ENCODE measurements around the gene DSTN. TPM values are rescaled to one million over a fixed set of nuclear protein-coding genes. Genes with fewer than 3 reads are reported as not detected.

DSTN gene
- total RNA-seq, 4 donors from 2014 or later: 1,820 to 3,515 (median 2,996) TPM

- Histone ChIP-seq H3K4me1 (peaks cover 3 to 100% (median 36%) of the 10 kb centered on the region in 3 donors), H3K9me3 (no peaks in the 10 kb centered on the region), H3K27ac (peak overlapping the region; percentile 13 to 75 (median 69)), H3K36me3 (peaks cover 0 to 39% of the 10 kb centered on the region in 2 donors), H3K4me3 (no peak overlapping the region), H3K27me3 (no peaks in the 10 kb centered on the region)
- TF ChIP-seq POLR2AphosphoS5 (IDR thresholded peaks at IDR 0.05): no peak
- TF ChIP-seq, protein P1, sequence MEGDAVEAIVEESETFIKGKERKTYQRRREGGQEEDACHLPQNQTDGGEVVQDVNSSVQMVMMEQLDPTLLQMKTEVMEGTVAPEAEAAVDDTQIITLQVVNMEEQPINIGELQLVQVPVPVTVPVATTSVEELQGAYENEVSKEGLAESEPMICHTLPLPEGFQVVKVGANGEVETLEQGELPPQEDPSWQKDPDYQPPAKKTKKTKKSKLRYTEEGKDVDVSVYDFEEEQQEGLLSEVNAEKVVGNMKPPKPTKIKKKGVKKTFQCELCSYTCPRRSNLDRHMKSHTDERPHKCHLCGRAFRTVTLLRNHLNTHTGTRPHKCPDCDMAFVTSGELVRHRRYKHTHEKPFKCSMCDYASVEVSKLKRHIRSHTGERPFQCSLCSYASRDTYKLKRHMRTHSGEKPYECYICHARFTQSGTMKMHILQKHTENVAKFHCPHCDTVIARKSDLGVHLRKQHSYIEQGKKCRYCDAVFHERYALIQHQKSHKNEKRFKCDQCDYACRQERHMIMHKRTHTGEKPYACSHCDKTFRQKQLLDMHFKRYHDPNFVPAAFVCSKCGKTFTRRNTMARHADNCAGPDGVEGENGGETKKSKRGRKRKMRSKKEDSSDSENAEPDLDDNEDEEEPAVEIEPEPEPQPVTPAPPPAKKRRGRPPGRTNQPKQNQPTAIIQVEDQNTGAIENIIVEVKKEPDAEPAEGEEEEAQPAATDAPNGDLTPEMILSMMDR (IDR thresholded peaks at IDR 0.05): no peak
- TF ChIP-seq EP300 (IDR thresholded peaks at IDR 0.05): no peak
- TF ChIP-seq POLR2A (IDR thresholded peaks at IDR 0.05): no peak
- ATAC-seq: no peak
- 0 to 22% methylated on average over 1 to 6 of the region's 10 CpGs for WGBS, 2 donors (ENCODE audit: low coverage in 1 of 2)
Observed at GRCh38 chr20:17643531-17644188, 73.8 kb downstream of the DSTN start.

GRCh38 chr20:17644451-17644850, 74.6 kb downstream of the DSTN start:
- Histone ChIP-seq H3K27me3 (no peaks in the 10 kb centered on the region), H3K36me3 (peaks cover 0 to 32% of the 10 kb centered on the region in 2 donors), H3K9me3 (no peaks in the 10 kb centered on the region), H3K4me1 (peaks cover 3 to 100% (median 41%) of the 10 kb centered on the region in 3 donors), H3K27ac (peak overlapping the region in 3 of 4 donors; percentile 69 to 75 (median 69)), H3K4me3 (no peak overlapping the region)
- peak; percentile 26 for ATAC-seq
- WGBS, 2 donors (ENCODE audit: low coverage in 1 of 2): 35 to 38% methylated on average over 6 to 9 of the region's 13 CpGs
- TF ChIP-seq, protein P1 (IDR thresholded peaks at IDR 0.05): no peak
- peak; percentile 16 for TF ChIP-seq POLR2AphosphoS5 (IDR thresholded peaks at IDR 0.05)
- no peak for TF ChIP-seq EP300 (IDR thresholded peaks at IDR 0.05)
- TF ChIP-seq POLR2A (IDR thresholded peaks at IDR 0.05): no peak

DNA sequence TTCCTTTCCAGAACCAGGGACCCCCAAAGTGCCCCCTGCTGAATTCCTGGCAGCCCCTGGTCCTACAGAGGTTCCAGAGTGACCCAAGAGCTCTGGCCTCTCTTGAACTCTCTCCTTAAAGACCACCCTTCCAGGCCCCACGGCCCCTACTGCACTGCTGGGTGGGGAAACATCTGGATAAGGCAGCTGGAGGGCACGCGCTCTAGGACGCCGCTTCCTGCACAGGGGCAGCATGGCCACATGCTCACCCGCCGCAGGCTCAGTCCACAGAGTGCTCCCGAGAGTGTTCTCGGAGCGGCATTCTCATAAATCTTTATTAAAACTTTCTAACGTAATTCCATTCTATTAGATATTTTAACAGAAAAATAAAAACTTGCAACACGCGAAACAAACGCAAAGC, 75.1 kb downstream of the DSTN start:
- no peaks in the 10 kb centered on the region for H3K9me3 ChIP-seq
- no peak for ATAC-seq
- peaks cover 3 to 100% (median 45%) of the 10 kb centered on the region in 3 donors for H3K4me1 ChIP-seq
- no peaks in the 10 kb centered on the region for H3K27me3 ChIP-seq
- 86 to 98% methylated on average over 3 to 6 of the region's 14 CpGs for WGBS, 2 donors (ENCODE audit: low coverage in 1 of 2)
- H3K27ac ChIP-seq: peak overlapping the region in 3 of 4 donors; percentile 69 to 75 (median 69)
- no peak for TF ChIP-seq POLR2A (IDR thresholded peaks at IDR 0.05)
- TF ChIP-seq, protein P1 (IDR thresholded peaks at IDR 0.05): no peak
- no peak for TF ChIP-seq POLR2AphosphoS5 (IDR thresholded peaks at IDR 0.05)
- TF ChIP-seq EP300 (IDR thresholded peaks at IDR 0.05): no peak
- H3K36me3 ChIP-seq: peaks cover 0 to 29% of the 10 kb centered on the region in 2 donors
- H3K4me3 ChIP-seq: no peak overlapping the region

DNA sequence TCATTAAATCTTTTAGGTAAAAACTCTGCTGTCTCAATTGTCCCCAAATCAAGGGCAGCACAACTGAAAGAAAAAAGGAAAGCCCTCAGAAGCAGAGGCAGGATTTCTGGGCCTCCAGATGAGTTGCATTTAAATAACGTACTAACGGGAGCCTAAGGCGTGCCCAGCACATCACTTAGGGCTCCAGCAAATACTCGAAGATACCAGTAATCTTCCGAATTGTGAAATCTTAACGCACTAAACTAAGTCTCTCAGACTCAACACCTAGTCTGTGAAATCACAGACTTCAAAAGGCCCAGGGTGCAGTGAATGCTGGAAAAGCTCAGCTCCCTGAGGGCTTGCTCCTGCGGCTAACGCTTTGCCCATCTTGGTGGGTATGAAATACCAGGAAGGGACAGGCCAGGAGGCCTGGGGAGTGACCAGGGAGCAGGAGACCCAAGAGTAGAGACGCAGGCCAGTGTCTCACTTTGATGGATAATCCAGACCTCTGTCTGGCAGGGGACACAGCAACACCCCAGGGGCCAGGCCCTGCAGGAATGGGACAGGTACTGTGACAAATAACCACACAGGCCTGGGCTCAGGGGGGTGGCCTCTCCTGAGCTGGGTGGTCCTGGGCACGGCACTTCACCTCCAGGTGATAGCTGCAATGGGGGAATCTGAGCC, 75.8 kb downstream of the DSTN start:
- TF ChIP-seq, protein P1 (IDR thresholded peaks at IDR 0.05): no peak
- TF ChIP-seq POLR2A (IDR thresholded peaks at IDR 0.05) (no peak), EP300 (IDR thresholded peaks at IDR 0.05) (no peak), POLR2AphosphoS5 (IDR thresholded peaks at IDR 0.05) (no peak)
- ATAC-seq: peak; percentile 52
- Histone ChIP-seq H3K36me3 (peaks cover 0 to 23% of the 10 kb centered on the region in 2 donors), H3K4me1 (peaks cover 3 to 100% (median 52%) of the 10 kb centered on the region in 3 donors), H3K4me3 (no peak overlapping the region), H3K9me3 (no peaks in the 10 kb centered on the region), H3K27me3 (no peaks in the 10 kb centered on the region), H3K27ac (peak overlapping the region in 3 of 4 donors; percentile 52 to 69 (median 69))
- WGBS, 2 donors (ENCODE audit: low coverage in 1 of 2): 60 to 78% methylated on average over 6 of the region's 10 CpGs

Measured in gastroesophageal sphincter (tissue), 4 donors.